SK-N-SH (cell line): Measurements from ENCODE around the gene OLFML1. TPM values are rescaled to one million over a fixed set of nuclear protein-coding genes. Genes with fewer than 3 reads are reported as not detected.

Experiments used
- CTCF ChIA-PET: fragments of 300-600, 350-600 bp; formaldehyde crosslinking; extraction: SDS; loops from one replicate; lab custom pipeline; 2021; lab: Yijun Ruan, JAX
- POLR2A ChIA-PET: fragments of 350-600 bp; sonication (Branson Sonifier 250); formaldehyde crosslinking; extraction: SDS; loops from one replicate; lab custom pipeline; 2020; ENCODE audit warnings: antibody characterized with exemption, inconsistent platforms; lab: Yijun Ruan, JAX
- DNase-seq: peaks from one replicate; pipeline ENCODE4 v3.0.0; 2012
- H2AFZ ChIP-seq: fragments of 200-600 bp; sonication (generic); 2 replicates; pipeline ENCODE4 v1.8.1; 2016; ENCODE audit warnings: antibody characterized with exemption, mild to moderate bottlenecking, low read depth
- H3F3A ChIP-seq: fragments of 200-600 bp; sonication (generic); replicated peaks from 2 replicates; pipeline ENCODE3; 2016; ENCODE audit warnings: antibody characterized with exemption, mild to moderate bottlenecking; ENCODE audit not compliant: insufficient read depth
- H3K27ac ChIP-seq, 2 experiments: fragments of 200-500 bp in 1 of 2; fragments of 200-600 bp in 1 of 2; sonication (Bioruptor generic) in 1 of 2; sonication (generic), shearing (Covaris generic) in 1 of 2; 2 replicates each; pipeline versions ENCODE4 v1.5.1 to v1.6.1; 2014 to 2016; ENCODE audit warnings: low read depth in 2 of 2, inconsistent platforms in 1 of 2, low read length in 1 of 2, mild to moderate bottlenecking in 1 of 2, mixed read lengths in 1 of 2
- H3K27me3 ChIP-seq: fragments of 200-600 bp; sonication (generic), shearing (Covaris generic); 2 replicates; pipeline ENCODE4 v1.6.1; 2016; ENCODE audit warnings: mixed run types; ENCODE audit not compliant: insufficient read depth
- H3K36me3 ChIP-seq, 2 experiments: fragments of 200-500 bp in 1 of 2; fragments of 200-600 bp in 1 of 2; sonication (Bioruptor generic) in 1 of 2; sonication (generic) in 1 of 2; replicated peaks in 1 of 2; 2 replicates each; pipeline versions ENCODE3 to v1.5.1; 2014 to 2016; ENCODE audit warnings: low read length in 1 of 2, mild to moderate bottlenecking in 1 of 2; ENCODE audit not compliant: insufficient read depth in 2 of 2, control insufficient read depth in 1 of 2
- H3K4me1 ChIP-seq, 2 experiments: fragments of 200-500 bp in 1 of 2; fragments of 200-600 bp in 1 of 2; sonication (Bioruptor generic) in 1 of 2; sonication (generic), shearing (Covaris generic) in 1 of 2; 2 replicates each; pipeline versions ENCODE4 v1.5.1 to v1.6.1; 2014 to 2016; ENCODE audit warnings: low read depth in 1 of 2, low read length in 1 of 2, mixed run types in 1 of 2; ENCODE audit not compliant: insufficient read depth in 2 of 2, control insufficient read depth in 1 of 2
- H3K4me2 ChIP-seq: fragments of 200-600 bp; sonication (generic), shearing (Covaris generic); 2 replicates; pipeline ENCODE4 v1.6.1; 2017; ENCODE audit warnings: mixed run types
- H3K4me3 ChIP-seq, 2 experiments: fragments of 200-500 bp in 1 of 2; fragments of 200-600 bp in 1 of 2; sonication (Bioruptor generic) in 1 of 2; sonication (generic), shearing (Covaris generic) in 1 of 2; 2 replicates each; pipeline versions ENCODE4 v1.5.1 to v1.8.1; 2014 to 2016; ENCODE audit warnings: low read depth in 2 of 2, inconsistent platforms in 1 of 2, low read length in 1 of 2, mild to moderate bottlenecking in 1 of 2, mixed read lengths in 1 of 2, moderate library complexity in 1 of 2
- H3K79me2 ChIP-seq: fragments of 200-600 bp; sonication (generic); 2 replicates; pipeline ENCODE4 v1.8.1; 2017; ENCODE audit warnings: mild to moderate bottlenecking; ENCODE audit not compliant: insufficient read depth
- H3K9ac ChIP-seq: fragments of 200-600 bp; sonication (generic); 2 replicates; pipeline ENCODE4 v1.6.1; 2017; ENCODE audit warnings: mixed run types
- H3K9me2 ChIP-seq: fragments of 200-600 bp; sonication (generic); 2 replicates; pipeline ENCODE4 v1.6.1; 2017; ENCODE audit warnings: mixed run types
- H3K9me3 ChIP-seq: fragments of 200-600 bp; sonication (generic); 2 replicates; pipeline ENCODE4 v1.6.1; 2017; ENCODE audit warnings: mixed run types, mild to moderate bottlenecking, moderate library complexity
- H4K20me1 ChIP-seq: fragments of 200-600 bp; sonication (generic); 2 replicates; pipeline ENCODE4 v1.6.1; 2017; ENCODE audit warnings: mild to moderate bottlenecking, mixed run types; ENCODE audit not compliant: insufficient read depth
- CHD2 ChIP-seq: fragments of 150-350 bp; IDR thresholded peaks from 2 replicates; pipeline ENCODE4 v1.6.1; 2018; ENCODE audit warnings: low read length; ENCODE audit not compliant: partially characterized antibody
- ELF1 ChIP-seq: IDR thresholded peaks from 2 replicates; pipeline ENCODE4 v1.4.0; 2012
- EP300 ChIP-seq, 2 experiments: IDR thresholded peaks; 2 replicates each; pipeline versions ENCODE4 v1.4.0 to v1.6.1; 2012; ENCODE audit warnings: borderline replicate concordance in 1 of 2, low read depth in 1 of 2, low read length in 1 of 2
- FOSL2 ChIP-seq: IDR thresholded peaks from 2 replicates; pipeline ENCODE4 v1.4.0; 2012; ENCODE audit warnings: low read depth, mild to moderate bottlenecking, moderate library complexity, borderline replicate concordance
- FOXJ3 ChIP-seq: sonication (generic); formaldehyde crosslinking; IDR thresholded peaks from 2 replicates; pipeline ENCODE4 v1.5.1; 2020; ENCODE audit warnings: mild to moderate bottlenecking, missing genetic modification reagents
- IRF3 ChIP-seq: fragments of 150-350 bp; IDR thresholded peaks from 2 replicates; pipeline ENCODE4 v1.6.1; 2016; ENCODE audit warnings: mild to moderate bottlenecking, low read depth, low read length
- JUND ChIP-seq: IDR thresholded peaks from 2 replicates; pipeline ENCODE4 v1.4.0; 2012
- MAX ChIP-seq: IDR thresholded peaks from 2 replicates; pipeline ENCODE4 v1.4.0; 2012; ENCODE audit warnings: low read depth
- MEF2A ChIP-seq: IDR thresholded peaks from 2 replicates; pipeline ENCODE4 v1.4.0; 2012; ENCODE audit warnings: low read depth, borderline replicate concordance
- NFIC ChIP-seq: IDR thresholded peaks from 2 replicates; pipeline ENCODE4 v1.4.0; 2012; ENCODE audit warnings: borderline replicate concordance
- RFX5 ChIP-seq: IDR thresholded peaks from 2 replicates; pipeline ENCODE4 v1.6.1; 2012; ENCODE audit warnings: mild to moderate bottlenecking, improper control_type of control experiment, low read length
- TAF1 ChIP-seq: IDR thresholded peaks from 2 replicates; pipeline ENCODE4 v1.6.1; 2012; ENCODE audit warnings: low read depth, mild to moderate bottlenecking, low read length, moderate library complexity, borderline replicate concordance
- TEAD4 ChIP-seq: IDR thresholded peaks from 2 replicates; pipeline ENCODE4 v1.4.0; 2012; ENCODE audit warnings: mild to moderate bottlenecking, borderline replicate concordance; ENCODE audit not compliant: insufficient read depth
- YY1 ChIP-seq: IDR thresholded peaks from 2 replicates; pipeline ENCODE4 v1.4.0; 2012; ENCODE audit warnings: low read depth, mild to moderate bottlenecking
- polyA plus RNA-seq, 3 experiments: library from polyadenylated mRNA; depleted of rRNA; stranded (reverse); fragments of >200 nt; gene quantifications; 2 replicates each; pipeline ENCODE4 v1.2.3, GENCODE V29; 2012
- TF ChIP-seq, protein P1 (sequence below): fragments of 150-350 bp; IDR thresholded peaks from 2 replicates; pipeline ENCODE4 v1.6.1; 2017; ENCODE audit warnings: antibody characterized with exemption, low read length, low read depth, borderline replicate concordance
- TF ChIP-seq, protein P2 (sequence below): IDR thresholded peaks from 2 replicates; pipeline ENCODE4; 2012

Gene OLFML1
- polyA plus RNA-seq, 1 of the 3 experiments (the other 2 are of a cell fraction): not detected

- DNase-seq: no peak
- peaks cover 3% of the 10 kb centered on the region; the same call in 1 of the 2 replicates for H3K27me3 ChIP-seq
- no peak overlapping the region for H2AFZ ChIP-seq
- no peak overlapping the region for H3K9ac ChIP-seq
- H3K4me3 ChIP-seq: no peak overlapping the region
- TF ChIP-seq TAF1 (no peak), NFIC (no peak), TEAD4 (no peak), ELF1 (no peak), CHD2 (no peak), FOSL2 (no peak), MEF2A (no peak), JUND (no peak), EP300 (IDR thresholded peaks at IDR 0.05; ENCODE audit: borderline replicate concordance in 1 of 2, low read depth in 1 of 2, low read length in 1 of 2) (no peak), FOXJ3 (CRISPR knock-in tag) (no peak), YY1 (no peak), MAX (no peak), IRF3 (no peak), RFX5 (no peak)
- TF ChIP-seq, protein P1, sequence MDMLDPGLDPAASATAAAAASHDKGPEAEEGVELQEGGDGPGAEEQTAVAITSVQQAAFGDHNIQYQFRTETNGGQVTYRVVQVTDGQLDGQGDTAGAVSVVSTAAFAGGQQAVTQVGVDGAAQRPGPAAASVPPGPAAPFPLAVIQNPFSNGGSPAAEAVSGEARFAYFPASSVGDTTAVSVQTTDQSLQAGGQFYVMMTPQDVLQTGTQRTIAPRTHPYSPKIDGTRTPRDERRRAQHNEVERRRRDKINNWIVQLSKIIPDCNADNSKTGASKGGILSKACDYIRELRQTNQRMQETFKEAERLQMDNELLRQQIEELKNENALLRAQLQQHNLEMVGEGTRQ: no peak
- TF ChIP-seq, protein P2, sequence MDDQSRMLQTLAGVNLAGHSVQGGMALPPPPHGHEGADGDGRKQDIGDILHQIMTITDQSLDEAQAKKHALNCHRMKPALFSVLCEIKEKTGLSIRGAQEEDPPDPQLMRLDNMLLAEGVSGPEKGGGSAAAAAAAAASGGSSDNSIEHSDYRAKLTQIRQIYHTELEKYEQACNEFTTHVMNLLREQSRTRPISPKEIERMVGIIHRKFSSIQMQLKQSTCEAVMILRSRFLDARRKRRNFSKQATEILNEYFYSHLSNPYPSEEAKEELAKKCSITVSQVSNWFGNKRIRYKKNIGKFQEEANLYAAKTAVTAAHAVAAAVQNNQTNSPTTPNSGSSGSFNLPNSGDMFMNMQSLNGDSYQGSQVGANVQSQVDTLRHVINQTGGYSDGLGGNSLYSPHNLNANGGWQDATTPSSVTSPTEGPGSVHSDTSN: no peak
- no peaks in the 10 kb centered on the region for H3K36me3 ChIP-seq
- H3K79me2 ChIP-seq: no peaks in the 10 kb centered on the region
- no peaks in the 10 kb centered on the region for H3K9me2 ChIP-seq
- no peaks in the 10 kb centered on the region for H3F3A ChIP-seq
- no peaks in the 10 kb centered on the region for H3K9me3 ChIP-seq
- ChIA-PET POLR2A (no interaction called here), CTCF (interaction anchor here (0.8 to 1.1 kb wide), 7 partner anchors 10 to 387 kb away, joined by 3 read pairs; partner anchors contain the start of gene PPFIBP2)
- no peak overlapping the region for H3K27ac ChIP-seq
- H3K4me2 ChIP-seq: no peak overlapping the region
- no peaks in the 10 kb centered on the region for H4K20me1 ChIP-seq
- H3K4me1 ChIP-seq: peaks cover 0 to 4% of the 10 kb centered on the region in 2 experiments; a peak in 1 of 4 replicates
Measured at GRCh38 chr11:7531011-7531410, 45.7 kb downstream of the OLFML1 start.
